Mesenchymal stem cell (in vitro differentiated cells and primary cell): ENCODE data around the gene TENM4.
A peak's percentile ranks its signal among the peaks of the same experiment; 100 is the strongest.

Experiments used
- DNase-seq: peaks from one replicate; pipeline ENCODE4 v3.0.0-alpha.2; 2013
- H2AFZ ChIP-seq: one replicate; pipeline ENCODE4 v1.6.1; 2013; ENCODE audit warnings: low read depth, mild to moderate bottlenecking, control low read depth, inconsistent platforms, low read length, moderate library complexity
- H2AK5ac ChIP-seq: 2 replicates; pipeline ENCODE4 v1.6.1; 2013; ENCODE audit warnings: low read length, moderate library complexity, mild to moderate bottlenecking, inconsistent platforms; ENCODE audit not compliant: severe bottlenecking
- H2BK120ac ChIP-seq: one replicate; pipeline ENCODE4 v1.6.1; 2013; ENCODE audit warnings: low read depth, mild to moderate bottlenecking, inconsistent platforms, low read length, moderate library complexity
- H2BK12ac ChIP-seq, 2 experiments: one replicate each; pipeline ENCODE4 v1.6.1; 2013; ENCODE audit warnings: inconsistent platforms in 2 of 2, low read length in 2 of 2, mild to moderate bottlenecking in 2 of 2, moderate library complexity in 2 of 2, control low read depth in 1 of 2
- H2BK15ac ChIP-seq: one replicate; pipeline ENCODE4 v1.6.1; 2013; ENCODE audit warnings: mild to moderate bottlenecking, low read depth, inconsistent platforms; ENCODE audit not compliant: poor library complexity, severe bottlenecking
- H2BK5ac ChIP-seq: 2 replicates; pipeline ENCODE4 v1.6.1; 2013; ENCODE audit warnings: low read depth, mild to moderate bottlenecking, low read length, control low read depth, inconsistent platforms; ENCODE audit not compliant: poor library complexity, severe bottlenecking
- H3K14ac ChIP-seq, 2 experiments: one replicate each; pipeline ENCODE4 v1.6.1; 2013; ENCODE audit warnings: inconsistent platforms in 2 of 2, low read length in 2 of 2, control low read depth in 1 of 2, mild to moderate bottlenecking in 1 of 2, moderate library complexity in 1 of 2
- H3K18ac ChIP-seq, 2 experiments: one replicate each; pipeline ENCODE4 v1.6.1; 2013; ENCODE audit warnings: inconsistent platforms in 2 of 2, low read length in 2 of 2, control low read depth in 1 of 2, low read depth in 1 of 2, mild to moderate bottlenecking in 1 of 2
- H3K23ac ChIP-seq, 2 experiments: one replicate each; pipeline ENCODE4 v1.6.1; 2013; ENCODE audit warnings: inconsistent platforms in 2 of 2, low read length in 2 of 2, mild to moderate bottlenecking in 2 of 2, moderate library complexity in 2 of 2, control low read depth in 1 of 2
- H3K27ac ChIP-seq: 2 replicates; pipeline ENCODE4 v1.5.1; 2013; ENCODE audit warnings: mild to moderate bottlenecking, moderate library complexity, low read length, control low read depth, inconsistent platforms; ENCODE audit not compliant: poor library complexity, severe bottlenecking
- H3K27me3 ChIP-seq, 2 experiments: 2 replicates each; pipeline versions ENCODE4 v1.6.1 to v1.7.0; 2013; ENCODE audit warnings: low read length in 2 of 2, mild to moderate bottlenecking in 2 of 2, moderate library complexity in 2 of 2, control low read depth in 1 of 2, inconsistent platforms in 1 of 2; ENCODE audit not compliant: control insufficient read depth in 1 of 2, insufficient read depth in 1 of 2
- H3K36me3 ChIP-seq, 2 experiments: 2 replicates each; pipeline versions ENCODE4 v1.6.1 to v1.7.0; 2013; ENCODE audit warnings: low read length in 2 of 2, control low read depth in 1 of 2, inconsistent platforms in 1 of 2, low read depth in 1 of 2, mild to moderate bottlenecking in 1 of 2; ENCODE audit not compliant: insufficient read depth in 2 of 2, control insufficient read depth in 1 of 2
- H3K4ac ChIP-seq, 2 experiments: one replicate each; pipeline ENCODE4 v1.6.1; 2013; ENCODE audit warnings: inconsistent platforms in 2 of 2, low read length in 2 of 2, mild to moderate bottlenecking in 2 of 2, moderate library complexity in 2 of 2, control low read depth in 1 of 2, low read depth in 1 of 2
- H3K4me1 ChIP-seq: 2 replicates; pipeline ENCODE4 v1.6.1; 2013; ENCODE audit warnings: low read depth, low read length, control low read depth; ENCODE audit not compliant: control insufficient read depth, insufficient read depth
- H3K4me2 ChIP-seq: 2 replicates; pipeline ENCODE4 v1.6.1; 2013; ENCODE audit warnings: low read length, mild to moderate bottlenecking, inconsistent platforms; ENCODE audit not compliant: poor library complexity, severe bottlenecking
- H3K4me3 ChIP-seq, 2 experiments: 2 replicates each; pipeline versions ENCODE4 v1.5.1 to v1.7.0; 2013; ENCODE audit warnings: low read length in 2 of 2, mild to moderate bottlenecking in 2 of 2, control low read depth in 1 of 2, low read depth in 1 of 2; ENCODE audit not compliant: insufficient read depth in 1 of 2
- H3K79me1 ChIP-seq: replicated peaks from 2 replicates; pipeline ENCODE4 v1.6.1; 2013; ENCODE audit warnings: mild to moderate bottlenecking, control low read depth, low read length, inconsistent platforms; ENCODE audit not compliant: poor library complexity, severe bottlenecking
- H3K9ac ChIP-seq: 2 replicates; pipeline ENCODE4 v1.7.0; 2013; ENCODE audit warnings: mild to moderate bottlenecking, low read length, moderate library complexity
- H3K9me3 ChIP-seq: 2 replicates; pipeline ENCODE4 v1.7.0; 2013; ENCODE audit warnings: mild to moderate bottlenecking, low read length; ENCODE audit not compliant: control insufficient read depth
- H4K8ac ChIP-seq: one replicate; pipeline ENCODE4 v1.6.1; 2013; ENCODE audit warnings: inconsistent platforms, mild to moderate bottlenecking, low read length, moderate library complexity
- H4K91ac ChIP-seq: one replicate; pipeline ENCODE4 v1.6.1; 2013; ENCODE audit warnings: mild to moderate bottlenecking, low read length, inconsistent platforms
- WGBS: methylation state at CpG from one replicate; pipeline ENCODE4 v1.1.7; 2013; ENCODE audit warnings: mixed read lengths; 5-methylcytosine and 5-hydroxymethylcytosine counted together

TENM4 gene

DNA sequence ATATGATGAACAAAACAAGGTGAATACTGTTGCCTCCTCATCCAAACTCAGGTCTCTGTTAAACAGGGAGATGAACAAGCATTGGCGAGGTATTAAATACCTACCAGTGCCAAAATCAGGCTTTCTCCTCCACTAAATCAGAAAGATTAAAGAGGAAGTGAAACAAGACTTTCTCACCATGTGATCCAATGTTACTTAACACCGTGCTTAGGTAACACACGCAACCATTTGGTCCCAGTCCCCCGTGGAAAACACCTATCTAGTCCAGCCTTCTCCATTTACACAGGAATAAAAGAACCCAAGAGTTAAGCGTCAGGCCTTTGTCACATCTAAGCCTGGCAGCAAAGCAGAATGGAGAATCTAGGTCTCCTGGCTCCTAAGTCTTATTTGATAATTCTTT lies 34.5 kb downstream of the TENM4 start:
- Histone ChIP-seq H3K9me3 (no peaks in the 10 kb centered on the region), H2BK120ac (no peak overlapping the region), H3K4ac (no peak overlapping the region), H2BK5ac (no peak overlapping the region), H2BK12ac (no peak overlapping the region), H3K4me2 (no peak overlapping the region), H2BK15ac (no peak overlapping the region), H3K79me1 (no peaks in the 10 kb centered on the region), H3K27me3 (peaks cover 0 to 4% of the 10 kb centered on the region in 2 experiments), H2AK5ac (no peak overlapping the region), H3K9ac (no peak overlapping the region), H3K27ac (no peak overlapping the region), H2AFZ (no peak overlapping the region), H3K14ac (no peak overlapping the region), H4K91ac (no peak overlapping the region), H4K8ac (no peak overlapping the region), H3K4me3 (no peak overlapping the region), H3K36me3 (no peaks in the 10 kb centered on the region), H3K23ac (no peak overlapping the region), H3K4me1 (no peaks in the 10 kb centered on the region), H3K18ac (no peak overlapping the region)
- WGBS, result 71% methylated on average over 4 of the region's 5 CpGs
- DNase-seq, result no peak

DNA sequence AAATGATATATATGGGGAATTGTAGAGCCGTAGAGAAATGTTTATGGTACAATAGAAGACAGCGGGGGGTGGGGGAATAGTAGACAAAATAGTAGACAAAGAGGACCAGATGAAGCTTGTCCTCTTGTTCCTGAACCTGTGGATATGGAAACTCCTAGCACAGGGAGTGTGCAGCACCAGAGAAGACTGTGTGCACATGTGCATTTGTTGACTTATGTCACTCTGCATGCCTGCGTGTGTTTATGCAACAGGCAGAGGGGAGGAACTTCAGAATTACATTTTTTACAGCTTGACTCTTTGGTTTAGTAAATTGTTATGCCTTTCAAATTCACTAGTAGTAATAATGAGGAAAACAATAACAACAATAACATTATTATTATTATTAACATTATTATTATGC lies 36.0 kb downstream of the TENM4 start:
- H2BK120ac ChIP-seq, result no peak overlapping the region
- no peak overlapping the region for H3K4me3 ChIP-seq
- no peak overlapping the region for H3K4ac ChIP-seq
- no peaks in the 10 kb centered on the region for H3K9me3 ChIP-seq
- no peak overlapping the region for H2AK5ac ChIP-seq
- no peaks in the 10 kb centered on the region for H3K36me3 ChIP-seq
- H2BK15ac ChIP-seq, result no peak overlapping the region
- H2BK5ac ChIP-seq, result no peak overlapping the region
- 83% methylated on average over 3 of the region's 3 CpGs for whole genome bisulfite sequencing
- H3K9ac ChIP-seq, result no peak overlapping the region
- H3K27me3 ChIP-seq, result peaks cover 0 to 8% of the 10 kb centered on the region in 2 experiments
- no peak overlapping the region for H4K8ac ChIP-seq
- no peak overlapping the region for H3K4me2 ChIP-seq
- H2BK12ac ChIP-seq, result no peak overlapping the region
- H3K23ac ChIP-seq, result no peak overlapping the region
- DNase-seq, result no peak
- H3K14ac ChIP-seq, result no peak overlapping the region
- no peak overlapping the region for H3K18ac ChIP-seq
- H4K91ac ChIP-seq, result no peak overlapping the region
- no peaks in the 10 kb centered on the region for H3K79me1 ChIP-seq
- H3K27ac ChIP-seq, result no peak overlapping the region
- H2AFZ ChIP-seq, result no peak overlapping the region
- H3K4me1 ChIP-seq, result no peaks in the 10 kb centered on the region

DNA sequence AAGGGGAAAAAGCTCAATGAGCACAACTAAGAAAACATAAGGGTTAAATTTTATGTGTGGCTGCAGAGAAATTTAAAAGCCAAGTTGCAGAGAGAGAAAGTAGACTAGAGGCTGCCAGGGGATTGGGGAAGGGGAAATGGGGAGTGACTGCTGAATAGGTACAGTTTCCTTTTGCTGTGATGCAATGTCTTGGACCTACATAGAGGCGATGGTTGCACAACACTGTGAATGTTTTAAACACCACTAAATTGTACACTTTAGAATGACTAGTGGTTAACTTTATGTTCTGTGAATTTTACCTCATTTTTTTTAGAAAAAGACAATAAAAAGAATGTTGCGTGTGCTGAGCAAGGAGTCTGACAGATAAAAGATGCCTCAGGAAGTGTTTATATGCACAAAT lies 36.5 kb downstream of the TENM4 start:
- no CpG with 5 or more reads among the region's 2 CpGs for whole genome bisulfite sequencing
- H3K4me2 ChIP-seq, result no peak overlapping the region
- no peak overlapping the region for H3K27ac ChIP-seq
- H3K4ac ChIP-seq, result no peak overlapping the region
- H2BK5ac ChIP-seq, result no peak overlapping the region
- DNase-seq, result peak; percentile 12
- H2AK5ac ChIP-seq, result no peak overlapping the region
- no peaks in the 10 kb centered on the region for H3K9me3 ChIP-seq
- no peak overlapping the region for H2BK12ac ChIP-seq
- H3K14ac ChIP-seq, result no peak overlapping the region
- H3K79me1 ChIP-seq, result no peaks in the 10 kb centered on the region
- H3K4me3 ChIP-seq, result no peak overlapping the region
- H3K27me3 ChIP-seq, result peaks cover 0 to 4% of the 10 kb centered on the region in 2 experiments
- no peaks in the 10 kb centered on the region for H3K36me3 ChIP-seq
- no peak overlapping the region for H3K18ac ChIP-seq
- H4K8ac ChIP-seq, result no peak overlapping the region
- no peak overlapping the region for H2BK15ac ChIP-seq
- no peak overlapping the region for H2BK120ac ChIP-seq
- H2AFZ ChIP-seq, result no peak overlapping the region
- H3K4me1 ChIP-seq, result no peaks in the 10 kb centered on the region
- no peak overlapping the region for H3K9ac ChIP-seq
- no peak overlapping the region for H4K91ac ChIP-seq
- no peak overlapping the region for H3K23ac ChIP-seq

DNA sequence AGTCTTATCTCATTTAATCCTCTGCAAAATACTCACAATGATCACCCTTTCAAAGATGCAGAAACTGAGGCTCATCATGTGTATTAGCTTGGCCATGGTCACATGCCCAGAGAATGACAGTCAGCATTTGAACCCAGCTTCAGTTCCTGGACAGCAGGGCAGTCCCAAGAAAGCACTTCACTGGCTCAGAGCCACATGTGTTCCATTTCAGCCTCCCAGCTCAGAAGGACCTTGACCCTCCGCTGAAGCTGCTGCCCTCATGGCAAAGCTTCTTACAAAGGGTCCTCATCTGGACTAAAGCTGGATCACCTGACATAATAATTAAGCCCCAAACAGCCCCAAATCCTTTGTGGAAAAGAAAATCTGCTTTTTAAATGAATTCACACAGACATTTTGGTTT lies 37.0 kb downstream of the TENM4 start:
- Histone ChIP-seq H3K9ac (no peak overlapping the region), H2BK12ac (no peak overlapping the region), H2BK5ac (no peak overlapping the region), H3K36me3 (no peaks in the 10 kb centered on the region), H4K91ac (no peak overlapping the region), H3K79me1 (no peaks in the 10 kb centered on the region), H3K4me1 (no peaks in the 10 kb centered on the region), H3K27ac (no peak overlapping the region), H3K23ac (no peak overlapping the region), H2BK120ac (no peak overlapping the region), H3K27me3 (peaks cover 0 to 4% of the 10 kb centered on the region in 2 experiments), H3K4ac (no peak overlapping the region), H3K4me3 (no peak overlapping the region), H3K4me2 (no peak overlapping the region), H4K8ac (no peak overlapping the region), H2BK15ac (no peak overlapping the region), H2AFZ (no peak overlapping the region), H2AK5ac (no peak overlapping the region), H3K9me3 (no peaks in the 10 kb centered on the region), H3K14ac (no peak overlapping the region), H3K18ac (no peak overlapping the region)
- DNase-seq, result no peak
- 89% methylated on average over 1 of the region's 1 CpG for WGBS
